Fibroblast of the conjunctiva (primary cell): ENCODE measurements around the gene PRR18.

Experiments
- DNase-seq: peaks from one replicate; pipeline ENCODE4 v3.0.0-alpha.2; 2010; ENCODE audit warnings: low read depth

PRR18 gene

GRCh38 chr6:166333172-166333995 lies 25.2 kb upstream of the PRR18 start:
- no peak for DNase-seq

GRCh38 chr6:166331503-166332415 lies 23.6 kb upstream of the PRR18 start:
- no peak for DNase-seq

GRCh38 chr6:166330612-166331011 lies 22.4 kb upstream of the PRR18 start:
- peak; percentile 12 for DNase-seq

GRCh38 chr6:166325383-166326042 lies 17.3 kb upstream of the PRR18 start:
- no peak for DNase-seq

- no peak for DNase-seq
Observed at GRCh38 chr6:166323395-166323794, 15.2 kb upstream of the PRR18 start.

GRCh38 chr6:166318649-166319600 lies 10.7 kb upstream of the PRR18 start:
- no peak for DNase-seq

- DNase-seq, result no peak
Observed at GRCh38 chr6:166318227-166318626, 10.0 kb upstream of the PRR18 start.

- no peak for DNase-seq
Observed at GRCh38 chr6:166317261-166318212, 9.3 kb upstream of the PRR18 start.

- DNase-seq, result no peak
Observed at GRCh38 chr6:166315436-166315835, 7.2 kb upstream of the PRR18 start.

GRCh38 chr6:166314454-166314853 lies 6.3 kb upstream of the PRR18 start:
- no peak for DNase-seq

- DNase-seq, result peak; percentile 24
Observed at GRCh38 chr6:166313255-166314070, 5.3 kb upstream of the PRR18 start.

- DNase-seq, result no peak
Observed at GRCh38 chr6:166312832-166313231, 4.6 kb upstream of the PRR18 start.

GRCh38 chr6:166310634-166311033 lies 2.4 kb upstream of the PRR18 start:
- DNase-seq, result no peak

GRCh38 chr6:166309977-166310376 lies 1.8 kb upstream of the PRR18 start:
- no peak for DNase-seq

GRCh38 chr6:166308769-166309589 lies 787 bp upstream of the PRR18 start:
- DNase-seq, result no peak

GRCh38 chr6:166307082-166308032 lies 835 bp downstream of the PRR18 start:
- DNase-seq, result no peak

GRCh38 chr6:166306378-166307081 lies 1.7 kb downstream of the PRR18 start:
- no peak for DNase-seq
